ENCODE data around the gene ADAM19.

Gene ADAM19

DNA sequence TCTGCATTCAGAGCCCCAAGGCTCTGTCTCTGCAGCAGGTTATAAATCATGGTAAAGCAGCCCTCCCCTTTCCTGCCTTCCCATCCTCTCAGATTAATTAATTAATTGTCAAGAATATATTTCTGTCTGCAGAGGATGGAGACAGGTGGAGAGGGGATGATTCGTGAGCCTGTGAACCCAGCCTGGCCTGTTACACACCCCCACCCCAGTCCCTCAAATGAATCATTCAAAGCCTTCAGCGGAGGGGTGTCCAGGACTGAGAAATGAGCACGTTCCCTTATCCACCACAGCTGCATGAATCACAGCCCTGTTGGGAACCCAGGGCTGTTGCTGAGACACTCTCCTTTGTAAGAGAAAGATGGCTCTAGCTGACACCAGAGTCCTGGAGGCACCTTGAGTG lies 59.6 kb downstream of the ADAM19 start:
- peak; percentile 16 for DNase-seq (ENCODE audit: low spot score)

DNA sequence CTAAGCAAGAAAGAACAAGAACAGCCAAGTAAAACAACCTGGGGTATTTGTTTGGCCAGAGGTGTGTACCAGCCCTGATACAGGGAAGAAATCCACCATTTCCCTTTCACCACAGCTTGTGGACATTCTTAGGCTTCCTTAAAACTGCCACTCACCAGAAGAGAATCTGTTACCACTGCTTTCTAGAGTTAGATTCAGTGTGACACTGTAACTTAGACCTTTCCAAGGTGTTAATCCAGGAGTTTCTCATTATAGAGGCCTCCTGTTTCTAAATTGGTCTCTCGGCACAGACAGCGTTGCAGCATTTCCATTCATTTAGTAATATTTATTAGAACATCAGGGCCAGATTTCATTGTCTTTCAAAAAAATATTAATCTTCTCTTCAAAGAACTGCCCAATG lies 60.6 kb downstream of the ADAM19 start:
- no peak for DNase-seq (ENCODE audit: low spot score)

DNA sequence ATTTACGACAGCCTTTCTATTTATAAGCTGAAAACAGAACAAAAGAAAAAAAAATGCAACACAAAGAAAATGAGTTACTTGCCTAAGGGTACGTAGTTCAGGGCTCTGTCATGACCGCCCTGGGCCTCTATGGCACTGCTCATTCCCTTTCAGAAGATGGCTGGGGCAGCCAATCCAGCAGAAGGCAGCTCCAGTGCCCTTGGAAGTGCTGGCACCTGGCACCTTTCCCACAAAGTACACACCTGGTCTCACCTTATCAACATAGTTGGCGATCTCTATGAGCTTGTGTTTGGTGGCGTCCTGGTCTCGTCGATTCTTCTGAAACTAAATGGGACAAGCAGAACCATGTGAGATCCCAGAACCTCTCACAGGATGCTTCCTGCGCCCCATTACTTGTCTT lies 62.4 kb downstream of the ADAM19 start:
- DNase-seq (ENCODE audit: low spot score) = no peak

DNA sequence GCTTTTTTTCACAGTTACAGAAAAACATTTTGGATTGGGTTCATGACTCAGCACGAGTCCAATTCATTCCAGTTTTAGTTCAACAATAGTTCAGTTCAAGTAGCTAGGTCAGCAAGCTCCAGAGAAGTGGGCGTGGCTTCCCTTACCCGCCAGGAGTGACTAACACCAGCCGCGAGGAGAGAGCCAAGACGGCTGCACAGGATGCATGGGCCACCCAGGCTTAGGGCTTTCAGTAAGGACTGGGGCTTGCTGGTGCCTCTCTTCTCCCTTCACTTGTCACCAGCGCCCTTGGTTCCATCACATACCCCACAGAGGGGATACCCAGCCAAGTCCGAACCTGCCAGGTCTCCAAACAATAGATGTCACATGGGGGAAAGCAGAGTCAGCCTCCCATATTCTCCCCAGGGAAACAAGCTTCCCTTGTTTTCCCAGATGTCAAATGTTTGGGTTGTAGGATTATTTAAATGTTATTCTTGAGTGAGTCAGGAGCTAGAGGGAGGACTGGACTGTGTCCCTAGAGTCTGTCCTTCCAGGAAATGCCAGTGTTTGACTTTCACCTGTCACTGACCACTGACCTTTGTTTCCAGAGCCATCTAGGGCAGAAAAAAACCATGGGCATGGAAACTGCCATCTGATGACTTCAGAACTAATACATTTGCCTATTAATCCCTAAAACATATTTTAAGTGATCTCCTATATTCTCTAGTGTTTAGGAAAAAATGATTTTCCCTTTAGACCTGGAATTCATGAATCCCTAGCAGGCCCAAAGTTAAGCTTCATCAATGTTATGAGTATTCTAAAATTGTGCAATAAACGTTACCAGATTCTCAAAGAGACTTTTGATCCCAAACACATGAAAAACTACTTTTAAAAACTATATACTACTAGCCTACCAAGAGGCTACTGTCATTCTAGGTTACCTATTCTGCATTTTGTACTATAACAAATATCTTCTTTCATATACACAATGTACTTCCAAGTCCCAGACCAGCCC lies 63.6 kb downstream of the ADAM19 start:
- DNase-seq (ENCODE audit: low spot score) = peak; percentile 53

DNA sequence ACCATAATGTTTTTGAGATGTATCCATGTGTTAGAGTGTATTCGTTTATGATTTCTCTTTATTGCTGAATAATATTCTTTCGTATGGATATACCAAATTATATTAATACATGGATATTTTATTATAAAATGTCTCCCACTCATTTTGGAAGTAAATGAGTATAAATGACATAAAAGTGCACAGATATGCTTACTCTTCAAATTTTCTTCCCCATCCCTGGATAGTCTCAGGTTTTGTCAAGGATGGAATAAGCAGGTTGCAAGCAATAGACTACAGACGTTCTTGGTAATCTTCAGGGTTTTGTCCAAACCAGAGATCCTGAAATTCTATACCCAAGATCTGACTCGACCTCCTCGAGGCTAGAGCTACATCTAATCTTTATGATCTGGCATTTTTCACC lies 64.9 kb downstream of the ADAM19 start:
- no peak for DNase-seq (ENCODE audit: low spot score)

DNA sequence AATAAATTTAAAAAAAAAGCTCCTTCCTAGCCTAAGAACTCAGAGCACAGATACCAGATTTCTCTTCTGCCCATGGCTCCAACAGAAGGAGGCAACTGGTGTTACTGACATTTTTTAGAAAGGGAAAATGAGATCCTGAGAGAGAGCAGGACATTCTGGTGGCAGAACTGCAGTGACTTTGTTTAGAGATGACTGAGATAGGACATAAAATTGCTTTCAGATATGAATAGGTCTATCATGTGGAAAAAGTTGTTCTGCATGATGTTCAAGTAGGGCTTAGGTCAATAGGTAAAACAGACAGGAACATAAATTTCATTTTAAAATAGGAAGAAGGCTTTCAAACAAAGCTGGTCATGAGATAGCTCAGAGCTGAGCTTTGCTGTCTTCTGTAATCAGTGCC lies 66.0 kb downstream of the ADAM19 start:
- no peak for DNase-seq (ENCODE audit: low spot score)

DNA sequence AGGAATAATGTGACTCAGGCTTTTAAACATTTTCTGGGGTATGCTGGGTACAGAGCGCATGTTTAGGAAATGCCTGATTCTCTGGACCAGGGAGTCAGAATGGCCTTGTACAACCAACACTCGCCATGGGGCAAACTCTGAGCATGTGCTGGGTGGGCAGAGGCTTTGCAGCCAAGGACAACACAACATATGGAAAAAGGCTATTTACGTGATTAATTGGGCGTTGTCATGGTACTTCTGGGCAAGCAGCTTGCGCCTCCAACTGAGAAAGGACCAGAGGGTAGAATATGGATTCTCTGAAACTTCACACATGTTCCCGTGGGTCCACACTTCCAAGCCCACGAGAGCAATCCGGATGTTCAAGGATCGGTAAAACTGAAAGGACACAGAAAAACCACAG lies 66.5 kb downstream of the ADAM19 start:
- DNase-seq (ENCODE audit: low spot score) = no peak

DNA sequence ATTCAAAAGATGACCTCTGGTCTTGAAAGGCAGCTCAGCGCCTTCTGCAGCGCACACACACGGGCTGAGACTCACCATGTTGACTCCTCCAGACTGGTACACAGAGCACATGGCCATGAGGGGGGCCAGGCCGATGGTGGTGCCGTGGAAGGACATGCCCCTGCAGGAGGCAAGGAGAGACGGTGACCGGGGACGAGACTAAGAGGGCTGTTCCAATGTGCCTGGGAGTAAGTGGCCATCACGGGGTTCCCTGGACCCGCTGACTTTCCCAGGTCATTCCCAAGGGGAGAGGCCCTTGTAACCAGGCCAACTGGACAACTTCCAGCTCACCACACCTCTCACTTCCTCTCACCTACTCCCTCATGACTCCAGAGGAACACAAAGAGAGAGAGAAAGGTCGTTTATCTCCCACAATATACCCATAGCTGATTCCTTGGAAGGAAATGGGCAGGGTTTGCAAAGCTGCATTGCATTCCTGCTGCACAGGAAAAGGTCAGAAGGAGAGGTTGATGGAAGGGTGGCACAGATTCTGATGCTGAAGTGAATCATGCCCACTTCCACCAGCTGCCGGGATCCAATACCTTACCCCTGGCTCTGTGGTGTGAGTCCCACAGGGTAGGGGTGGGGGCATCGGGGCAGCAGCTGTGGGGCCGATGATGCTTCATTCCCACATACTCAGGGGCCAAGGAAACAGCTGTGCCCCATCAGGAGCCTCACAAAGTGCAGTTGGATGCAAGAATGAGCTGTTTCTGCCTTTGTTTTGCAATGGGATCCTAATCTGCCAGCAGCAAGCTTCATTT lies 68.4 kb downstream of the ADAM19 start:
- no peak for DNase-seq (ENCODE audit: low spot score)

DNA sequence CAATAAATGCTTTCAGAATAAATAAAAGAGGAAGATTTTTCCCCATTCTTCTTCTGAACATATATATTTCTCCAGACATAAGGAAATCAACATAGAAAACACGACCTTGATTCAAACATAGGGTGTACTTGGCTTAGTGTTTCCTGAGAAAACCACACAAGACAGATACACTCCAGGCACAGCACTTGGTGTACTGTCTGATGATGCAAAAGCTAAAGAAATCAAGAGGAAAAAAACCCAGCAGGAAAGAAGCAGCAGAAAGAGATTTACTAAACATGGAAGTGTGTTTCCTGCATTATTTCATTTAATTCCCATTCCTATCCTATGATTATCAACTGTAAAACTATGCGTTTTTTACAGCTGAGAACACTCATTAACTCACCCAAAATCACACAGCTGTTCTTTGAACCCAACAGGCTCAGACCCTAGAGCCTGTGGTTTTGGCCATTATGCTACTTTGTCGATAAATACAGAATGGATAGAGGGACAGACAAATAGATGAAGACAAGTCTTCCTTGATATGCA lies 69.4 kb downstream of the ADAM19 start:
- no peak for DNase-seq (ENCODE audit: low spot score)

DNA sequence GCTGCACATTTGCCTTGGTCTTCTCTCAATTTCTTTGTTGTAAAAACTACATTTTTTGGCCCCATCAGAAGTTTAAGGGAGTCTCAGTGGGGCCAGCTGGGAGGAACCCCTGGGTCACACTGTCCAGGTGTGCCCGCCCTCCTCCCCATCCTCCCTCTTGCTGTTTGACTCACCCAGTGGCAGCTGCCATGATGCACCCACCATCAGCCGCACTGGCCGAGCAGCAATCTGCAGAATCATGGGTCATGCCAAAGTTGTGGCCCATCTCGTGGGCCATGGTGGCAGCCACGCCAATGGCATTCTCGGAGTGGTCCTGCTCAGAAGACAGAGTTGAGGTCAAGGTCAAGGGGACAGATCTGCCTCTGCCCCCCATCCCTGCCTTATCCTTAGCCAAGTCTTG lies 70.1 kb downstream of the ADAM19 start:
- DNase-seq (ENCODE audit: low spot score) = no peak

DNA sequence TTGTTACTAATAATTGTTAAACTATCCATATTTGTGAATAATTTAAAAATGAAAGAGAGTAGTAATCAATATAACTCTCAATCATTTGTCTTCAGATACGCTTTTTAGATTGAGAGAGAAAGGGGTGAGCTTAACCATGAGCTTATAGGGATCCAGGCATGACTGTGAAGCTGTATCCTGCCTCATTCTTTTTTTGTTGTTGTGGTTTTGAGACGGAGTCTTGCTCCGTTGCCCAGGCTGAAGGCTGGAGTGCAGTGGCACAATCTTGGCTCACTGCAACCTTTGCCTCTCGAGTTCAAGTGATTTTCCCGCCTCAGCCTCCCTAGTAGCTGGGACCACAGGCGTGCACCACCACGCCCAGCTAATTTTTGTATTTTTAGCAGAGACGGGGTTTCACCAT lies 71.5 kb downstream of the ADAM19 start:
- no peak for DNase-seq (ENCODE audit: low spot score)

DNA sequence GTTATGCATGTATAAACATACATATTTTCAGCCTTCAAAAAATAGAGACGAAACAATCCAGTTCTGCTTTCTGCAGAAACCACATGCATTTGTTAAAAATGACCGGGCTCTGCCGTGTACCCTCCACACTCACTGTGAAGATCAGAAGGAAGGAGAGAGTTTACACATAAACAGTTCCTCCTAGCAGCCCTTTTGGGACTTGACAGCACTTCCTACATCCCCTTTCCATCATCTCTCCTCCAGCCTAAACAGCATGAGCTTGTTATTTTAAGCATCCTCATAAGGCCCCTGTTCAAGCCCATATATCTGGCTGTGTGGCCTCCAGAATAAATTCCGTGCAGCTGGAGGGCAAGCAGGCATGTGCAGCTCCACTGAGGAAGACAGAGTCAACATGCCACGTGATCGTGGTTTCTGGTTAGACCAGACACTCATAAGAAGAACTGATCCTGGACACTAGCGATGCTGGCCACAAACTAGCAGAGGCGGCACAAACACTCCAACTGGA lies 73.4 kb downstream of the ADAM19 start:
- no peak for DNase-seq (ENCODE audit: low spot score)

DNA sequence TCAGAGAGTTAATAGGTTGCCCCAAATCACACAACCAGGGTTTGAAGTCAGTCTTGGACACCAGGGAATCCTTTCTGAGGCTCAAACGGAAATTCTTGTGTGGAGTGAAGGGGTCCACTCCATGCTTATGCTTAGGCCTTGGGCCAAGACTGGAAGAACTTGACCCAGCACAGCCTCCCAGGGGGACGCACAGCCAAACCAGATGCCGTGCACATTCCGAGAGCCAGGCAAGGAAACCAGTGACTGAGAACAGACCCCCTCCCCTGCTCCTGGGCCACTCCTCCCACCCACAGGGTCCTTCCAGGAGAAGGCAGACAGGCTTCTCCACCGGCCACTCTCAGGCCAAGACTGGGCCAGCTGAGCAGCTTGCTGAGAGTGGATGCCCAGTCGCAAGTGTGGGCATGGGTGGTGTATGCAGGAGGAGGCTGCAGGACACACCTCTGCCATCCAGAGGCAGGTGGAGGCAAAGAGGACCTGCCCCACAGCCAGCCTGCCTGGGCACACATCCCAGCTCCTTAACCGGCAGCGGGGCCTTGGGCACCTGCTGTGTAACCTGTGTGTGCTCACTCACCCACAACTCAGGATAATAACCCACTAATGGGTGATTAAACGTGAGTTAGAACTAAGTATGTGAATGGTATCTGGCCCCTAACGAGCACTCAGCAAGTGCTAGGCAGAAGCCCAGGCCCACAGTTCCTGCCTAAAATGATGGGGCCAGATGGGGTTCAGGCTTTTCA lies 77.5 kb downstream of the ADAM19 start:
- DNase-seq (ENCODE audit: low spot score) = no peak

DNA sequence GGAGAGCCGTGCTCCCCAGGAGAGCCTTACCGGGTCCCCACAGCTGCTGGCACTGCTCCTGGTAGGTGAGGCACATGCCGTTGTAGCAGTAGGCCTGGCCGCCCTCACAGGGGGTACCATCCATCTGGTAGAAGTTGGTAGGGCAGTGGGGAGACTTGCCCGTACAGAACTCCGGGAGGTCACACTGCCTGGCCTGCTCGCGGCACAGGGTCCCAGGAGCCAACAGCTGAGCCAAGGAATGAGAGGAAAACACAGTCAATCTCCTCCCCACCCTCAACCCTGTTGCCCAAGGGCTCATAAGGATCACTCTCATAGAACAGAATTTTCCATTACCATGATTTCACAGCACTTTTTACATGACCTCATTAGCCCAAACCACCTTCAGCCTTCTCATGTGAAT lies 78.7 kb downstream of the ADAM19 start:
- DNase-seq (ENCODE audit: low spot score) = no peak

DNA sequence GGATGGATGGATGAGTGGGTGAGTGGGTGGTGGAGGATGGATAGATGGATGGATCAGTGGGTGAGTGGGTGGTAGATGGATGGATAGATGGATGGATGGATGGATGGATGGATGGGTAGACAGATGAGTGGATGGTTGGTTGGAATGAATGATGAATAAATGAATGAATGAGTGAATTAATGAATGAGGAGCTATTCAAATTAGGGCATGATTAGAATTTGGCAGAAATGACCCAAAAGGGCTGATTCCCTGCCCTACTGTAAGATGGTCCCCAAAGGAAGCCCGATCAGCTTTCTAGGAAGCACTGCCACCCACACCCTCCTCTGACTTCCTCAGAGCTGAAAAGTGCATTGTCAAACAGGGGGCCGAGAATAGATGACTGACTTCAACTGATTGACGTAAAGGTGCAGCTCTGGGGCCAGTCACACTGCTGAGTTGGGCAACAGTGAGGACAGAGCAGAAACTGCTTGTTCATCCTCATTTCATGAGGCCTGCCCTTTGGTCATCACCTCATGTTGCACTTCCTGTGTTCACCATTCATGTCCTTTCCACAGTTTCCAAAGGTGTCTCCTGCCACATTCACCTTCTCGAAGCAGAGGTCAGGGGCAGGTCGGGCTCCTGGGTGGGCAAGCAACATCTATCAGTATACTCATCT lies 81.3 kb downstream of the ADAM19 start:
- DNase-seq (ENCODE audit: low spot score) = no peak

DNA sequence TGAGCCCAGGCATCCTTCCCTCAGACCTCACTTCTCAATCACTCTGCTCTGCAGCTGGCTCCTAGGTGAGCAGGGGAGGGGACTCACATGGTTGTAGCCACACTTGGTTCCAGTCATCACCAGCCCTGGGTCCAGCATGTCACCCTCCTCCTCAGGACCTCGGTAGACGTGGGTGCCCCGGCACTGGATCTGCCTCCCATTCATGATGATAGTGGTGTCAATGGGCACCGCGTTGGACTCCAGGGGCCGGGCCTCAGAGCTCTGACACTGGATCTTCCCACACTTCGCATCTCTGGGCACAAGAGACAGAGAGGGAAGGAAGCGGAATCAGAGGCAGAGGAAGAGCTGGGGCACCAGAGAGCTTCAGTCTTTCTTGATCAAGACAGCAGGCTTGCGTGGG lies 82.7 kb downstream of the ADAM19 start:
- no peak for DNase-seq (ENCODE audit: low spot score)

DNA sequence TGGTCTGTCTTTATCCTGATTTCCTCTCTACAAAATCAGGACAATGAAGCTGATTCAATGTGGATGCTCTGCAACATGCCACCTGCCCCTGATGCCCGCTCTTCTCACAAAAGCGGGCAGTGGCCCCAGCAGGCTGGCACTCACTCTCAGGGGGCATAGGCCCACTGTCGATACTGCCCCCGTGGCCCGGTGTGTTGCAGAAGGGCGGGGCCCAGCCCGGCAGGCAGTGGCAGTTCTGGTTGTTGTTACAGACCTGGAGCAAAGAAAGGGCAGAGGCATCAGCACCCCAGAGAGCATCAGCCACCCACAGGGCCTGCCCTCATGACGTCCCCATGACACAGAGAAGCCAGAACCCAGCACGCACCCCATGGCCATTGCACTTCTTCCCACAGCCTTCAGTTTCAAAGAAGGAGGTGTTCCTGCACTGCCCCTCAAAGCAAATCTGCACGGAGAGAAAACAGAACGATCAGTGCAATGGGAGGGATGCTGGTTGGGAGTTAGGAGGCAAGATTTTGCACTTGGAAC lies 84.0 kb downstream of the ADAM19 start:
- no peak for DNase-seq (ENCODE audit: low spot score)

DNA sequence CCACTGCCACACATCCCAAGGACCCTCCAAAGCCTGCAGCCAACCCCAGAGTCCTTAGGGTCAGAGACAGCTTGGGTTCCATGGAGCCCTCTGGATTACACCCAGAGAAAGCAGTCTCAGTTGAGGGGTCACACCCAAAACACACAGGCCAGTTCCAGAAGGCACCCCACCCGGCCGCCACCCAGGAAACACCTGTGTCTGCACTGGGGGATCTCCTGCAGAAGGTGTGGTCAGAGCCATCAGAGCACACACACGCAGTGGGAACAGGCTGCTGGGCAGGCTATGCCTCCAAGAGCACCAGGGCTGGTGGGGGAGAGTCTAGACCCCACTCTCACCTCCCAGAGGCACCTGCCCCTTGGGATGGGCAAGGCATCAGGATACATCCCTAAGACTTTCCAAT lies 88.2 kb downstream of the ADAM19 start:
- no peak for DNase-seq (ENCODE audit: low spot score)

DNA sequence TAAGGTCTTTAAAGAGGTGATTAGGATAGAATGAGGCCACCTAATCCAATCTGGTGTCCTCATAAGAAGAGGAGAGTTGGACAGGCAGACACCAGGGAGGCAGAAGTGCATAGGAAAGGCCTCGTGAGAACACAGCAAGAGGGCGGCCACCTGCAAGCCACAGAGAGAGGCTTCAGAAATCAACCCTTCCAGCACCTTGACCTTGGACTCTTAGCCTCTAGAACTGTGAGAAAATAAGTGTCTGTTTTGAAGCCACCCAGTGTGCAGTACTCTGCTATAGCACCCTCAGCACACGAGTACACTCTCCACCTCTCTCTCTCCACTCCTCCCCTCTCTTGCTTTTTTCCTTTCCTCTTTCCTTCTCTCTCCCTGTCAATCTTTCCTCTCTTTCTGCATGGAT lies 88.7 kb downstream of the ADAM19 start:
- no peak for DNase-seq (ENCODE audit: low spot score)

DNA sequence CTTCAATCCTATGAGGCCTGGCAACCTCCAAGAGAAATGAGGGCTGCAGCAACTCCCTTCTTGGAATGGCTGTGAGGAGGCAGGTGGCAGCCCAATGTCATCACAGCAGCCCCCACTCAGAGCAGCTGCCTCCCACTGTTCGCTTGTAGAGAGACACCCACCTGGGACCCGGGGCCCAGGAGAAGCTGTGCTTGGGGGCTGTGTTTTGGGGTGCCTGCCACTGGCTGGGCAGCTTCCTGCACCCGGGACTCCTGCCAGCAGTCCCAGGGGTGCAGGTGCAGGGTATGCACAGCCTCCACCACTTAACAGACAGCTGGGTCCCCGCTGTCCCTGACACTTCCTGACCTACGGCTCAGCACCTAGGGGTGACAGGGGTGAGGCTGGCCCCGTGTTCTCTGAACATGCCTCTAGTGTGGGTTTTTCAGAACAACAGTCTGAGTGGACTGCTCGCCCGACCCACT lies 89.3 kb downstream of the ADAM19 start:
- no peak for DNase-seq (ENCODE audit: low spot score)

DNA sequence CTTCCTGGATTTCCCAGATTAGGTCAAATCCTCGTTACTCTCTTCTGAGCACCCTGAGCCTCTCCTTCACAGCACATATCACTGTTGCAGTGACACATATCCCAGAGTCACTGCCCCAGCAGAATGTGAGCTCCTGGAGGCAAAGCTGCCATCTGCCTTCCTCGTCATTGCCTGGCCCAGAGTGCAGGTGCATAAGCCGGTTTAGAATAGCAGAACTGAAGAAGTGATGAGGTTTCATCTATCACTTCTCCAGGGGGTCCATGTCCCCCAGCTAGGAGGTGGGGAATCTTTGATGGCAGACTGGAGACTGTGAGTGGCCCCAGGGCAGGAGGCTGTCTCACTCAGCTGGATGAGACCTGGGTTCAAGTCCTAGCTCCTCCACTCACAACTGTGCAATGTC lies 89.8 kb downstream of the ADAM19 start:
- no peak for DNase-seq (ENCODE audit: low spot score)

All from RKO (cell line).